Neural crest cell (in vitro differentiated cells): Measurements from ENCODE around the gene TDRD1. TPM values are rescaled to one million over a fixed set of nuclear protein-coding genes. Genes with fewer than 3 reads are reported as not detected.

ENCODE experiments used
- DNase-seq: peaks from one replicate; pipeline ENCODE4 v3.0.0; 2021; ENCODE audit warnings: low read depth, mixed read lengths, low spot score
- H3K27ac Mint-ChIP-seq: one replicate; pipeline ENCODE4 v1.8.0; 2021; ENCODE audit warnings: mild to moderate bottlenecking, mixed read lengths; ENCODE audit not compliant: unreplicated experiment
- H3K27me3 Mint-ChIP-seq: 2 replicates; pipeline ENCODE4 v1.8.0; 2021; ENCODE audit warnings: low read depth, mild to moderate bottlenecking, mixed read lengths
- H3K36me3 Mint-ChIP-seq: 2 replicates; pipeline ENCODE4 v1.8.0; 2021; ENCODE audit warnings: low read depth, mild to moderate bottlenecking, mixed read lengths
- H3K4me1 Mint-ChIP-seq: 2 replicates; pipeline ENCODE4 v1.8.0; 2021; ENCODE audit warnings: mixed read lengths
- H3K4me3 Mint-ChIP-seq: one replicate; pipeline ENCODE4 v1.8.0; 2021; ENCODE audit warnings: mild to moderate bottlenecking, mixed read lengths
- H3K9me3 Mint-ChIP-seq: 2 replicates; pipeline ENCODE4 v1.8.0; 2021; ENCODE audit warnings: mixed read lengths
- total RNA-seq: library from RNA; stranded (reverse); gene quantifications from 2 replicates; pipeline ENCODE4 v1.2.1, GENCODE V29; 2021
- TF ChIP-seq, protein P1 (sequence below): fragments of 200-600 bp; sonication (generic); conservative IDR thresholded peaks from 2 replicates; pipeline ENCODE4 v1.5.0; 2021; ENCODE audit warnings: antibody characterized with exemption, mild to moderate bottlenecking

The TDRD1 gene
- total RNA-seq, 1 donor from 2014 or later = not detected

DNA sequence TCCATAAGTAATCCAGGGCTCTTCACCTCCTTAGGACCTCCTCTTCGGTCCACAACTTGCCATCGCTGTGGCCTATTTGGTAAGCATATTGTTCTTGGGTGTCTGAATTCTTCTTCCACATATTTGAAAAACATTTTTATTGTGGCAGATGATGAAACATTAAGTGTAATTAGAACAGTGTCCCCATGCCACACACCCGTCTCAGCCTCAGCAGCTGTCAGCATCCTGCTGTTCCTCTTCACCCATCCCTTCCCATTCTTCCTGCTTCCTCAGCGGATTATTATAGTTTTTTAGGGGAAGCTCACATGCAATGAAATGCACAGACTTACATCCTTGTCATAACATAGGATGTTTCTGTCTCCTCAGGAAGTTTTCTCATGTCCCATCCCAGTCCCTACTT, 20.1 kb downstream of the TDRD1 start:
- Mint-ChIP-seq H3K4me1 (no peaks in the 10 kb centered on the region), H3K27ac (no peak overlapping the region), H3K27me3 (peaks cover 4% of the 10 kb centered on the region), H3K4me3 (no peak overlapping the region), H3K9me3 (no peaks in the 10 kb centered on the region), H3K36me3 (no peaks in the 10 kb centered on the region)
- DNase-seq = no peak
- TF ChIP-seq, protein P1, sequence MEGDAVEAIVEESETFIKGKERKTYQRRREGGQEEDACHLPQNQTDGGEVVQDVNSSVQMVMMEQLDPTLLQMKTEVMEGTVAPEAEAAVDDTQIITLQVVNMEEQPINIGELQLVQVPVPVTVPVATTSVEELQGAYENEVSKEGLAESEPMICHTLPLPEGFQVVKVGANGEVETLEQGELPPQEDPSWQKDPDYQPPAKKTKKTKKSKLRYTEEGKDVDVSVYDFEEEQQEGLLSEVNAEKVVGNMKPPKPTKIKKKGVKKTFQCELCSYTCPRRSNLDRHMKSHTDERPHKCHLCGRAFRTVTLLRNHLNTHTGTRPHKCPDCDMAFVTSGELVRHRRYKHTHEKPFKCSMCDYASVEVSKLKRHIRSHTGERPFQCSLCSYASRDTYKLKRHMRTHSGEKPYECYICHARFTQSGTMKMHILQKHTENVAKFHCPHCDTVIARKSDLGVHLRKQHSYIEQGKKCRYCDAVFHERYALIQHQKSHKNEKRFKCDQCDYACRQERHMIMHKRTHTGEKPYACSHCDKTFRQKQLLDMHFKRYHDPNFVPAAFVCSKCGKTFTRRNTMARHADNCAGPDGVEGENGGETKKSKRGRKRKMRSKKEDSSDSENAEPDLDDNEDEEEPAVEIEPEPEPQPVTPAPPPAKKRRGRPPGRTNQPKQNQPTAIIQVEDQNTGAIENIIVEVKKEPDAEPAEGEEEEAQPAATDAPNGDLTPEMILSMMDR = no peak

DNA sequence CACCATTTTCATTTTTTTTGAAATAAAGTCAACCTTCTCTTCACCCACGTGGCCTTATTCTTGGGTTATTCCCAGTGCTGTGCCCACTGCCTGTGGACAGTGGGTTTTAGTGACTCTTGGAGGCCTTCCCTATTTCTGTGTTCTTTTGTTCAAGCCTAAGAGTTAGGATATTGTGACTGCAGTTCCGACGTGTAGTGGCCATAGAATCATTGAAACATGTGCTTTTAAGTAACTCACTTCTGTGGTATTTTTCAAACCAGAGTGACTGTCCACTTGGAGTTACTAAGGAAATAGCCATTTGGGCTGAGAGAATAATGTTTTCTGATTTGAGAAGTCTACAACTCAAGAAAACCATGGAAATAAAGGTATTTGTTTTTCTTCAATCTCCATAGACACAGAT, 23.7 kb downstream of the TDRD1 start:
- Mint-ChIP-seq H3K36me3 (no peaks in the 10 kb centered on the region), H3K27ac (no peak overlapping the region), H3K4me3 (no peak overlapping the region), H3K27me3 (peaks cover 3% of the 10 kb centered on the region), H3K4me1 (no peaks in the 10 kb centered on the region), H3K9me3 (no peaks in the 10 kb centered on the region)
- TF ChIP-seq, protein P1 = no peak
- DNase-seq = no peak

DNA sequence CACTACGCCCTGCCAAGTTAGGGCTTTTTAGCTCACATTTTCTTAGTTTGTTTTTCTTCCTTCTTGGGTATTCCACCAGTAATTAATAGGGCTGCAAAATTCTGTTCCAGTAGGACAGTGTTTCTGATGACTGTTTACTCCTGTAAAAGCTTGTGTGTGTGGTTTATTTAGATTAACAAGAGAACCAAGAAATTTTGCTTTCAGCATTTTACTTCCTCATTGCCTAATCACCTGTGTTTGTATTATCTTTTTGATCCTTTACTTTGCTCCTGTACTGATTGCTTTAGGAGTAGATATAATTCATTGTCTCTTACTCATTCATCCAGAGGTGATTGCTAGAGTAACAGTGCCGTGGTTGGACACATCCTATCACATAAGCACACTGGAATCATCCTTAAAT, 27.7 kb downstream of the TDRD1 start:
- TF ChIP-seq, protein P1 = no peak
- no peaks in the 10 kb centered on the region for H3K36me3 Mint-ChIP-seq
- H3K9me3 Mint-ChIP-seq = no peaks in the 10 kb centered on the region
- no peaks in the 10 kb centered on the region for H3K4me1 Mint-ChIP-seq
- no peak overlapping the region for H3K4me3 Mint-ChIP-seq
- peaks cover 3% of the 10 kb centered on the region for H3K27me3 Mint-ChIP-seq
- DNase-seq = no peak
- no peak overlapping the region for H3K27ac Mint-ChIP-seq

DNA sequence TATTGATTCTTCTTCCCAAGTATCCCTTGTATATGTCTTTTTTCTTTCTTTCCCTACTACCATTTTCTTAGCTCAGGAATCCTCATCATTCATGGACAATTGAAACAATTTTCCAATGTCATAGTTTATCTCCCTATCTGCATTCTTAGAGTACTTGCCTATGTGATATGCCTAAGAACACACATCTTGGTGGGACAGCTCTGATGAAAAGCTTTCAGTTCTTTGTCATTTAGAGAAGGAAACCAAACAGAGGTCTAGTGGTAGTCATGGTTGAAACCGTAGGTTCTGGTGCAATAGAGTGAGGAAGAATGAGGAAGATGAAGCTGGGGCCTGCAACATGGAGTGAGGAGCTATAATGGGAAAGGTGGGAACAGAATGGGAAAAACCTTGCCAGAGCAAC, 28.2 kb downstream of the TDRD1 start:
- Mint-ChIP-seq H3K27me3 (peaks cover 3% of the 10 kb centered on the region), H3K9me3 (no peaks in the 10 kb centered on the region), H3K4me1 (no peaks in the 10 kb centered on the region)

DNA sequence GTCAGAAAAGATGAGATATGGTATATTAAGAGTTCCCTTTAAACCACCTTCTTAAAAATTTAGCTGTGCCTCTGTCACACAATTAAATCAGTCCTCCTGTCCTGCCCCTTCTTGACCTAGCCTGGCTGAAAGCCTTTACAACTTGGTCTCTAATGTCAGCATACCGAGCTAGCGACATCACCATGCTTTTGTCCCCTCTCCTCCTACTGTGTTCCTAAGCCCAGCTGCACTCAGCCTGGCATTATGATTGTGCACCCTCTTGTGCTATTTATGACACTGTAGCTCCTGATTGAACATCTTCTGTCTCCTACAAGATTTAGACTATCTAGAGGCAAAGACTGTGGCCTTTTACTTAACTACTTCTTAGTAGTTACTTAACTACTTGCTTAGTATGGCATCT, 29.2 kb downstream of the TDRD1 start:
- Mint-ChIP-seq H3K27ac (no peak overlapping the region), H3K4me1 (no peaks in the 10 kb centered on the region), H3K36me3 (no peaks in the 10 kb centered on the region), H3K4me3 (no peak overlapping the region), H3K27me3 (peaks cover 3% of the 10 kb centered on the region), H3K9me3 (no peaks in the 10 kb centered on the region)
- DNase-seq = no peak
- TF ChIP-seq, protein P1 = no peak

More for the DNA sequence above, 28.2 kb downstream of the TDRD1 start:
- H3K27ac Mint-ChIP-seq = no peak overlapping the region
- H3K36me3 Mint-ChIP-seq = no peaks in the 10 kb centered on the region
- DNase-seq = no peak
- TF ChIP-seq, protein P1 = no peak
- H3K4me3 Mint-ChIP-seq = no peak overlapping the region

DNA sequence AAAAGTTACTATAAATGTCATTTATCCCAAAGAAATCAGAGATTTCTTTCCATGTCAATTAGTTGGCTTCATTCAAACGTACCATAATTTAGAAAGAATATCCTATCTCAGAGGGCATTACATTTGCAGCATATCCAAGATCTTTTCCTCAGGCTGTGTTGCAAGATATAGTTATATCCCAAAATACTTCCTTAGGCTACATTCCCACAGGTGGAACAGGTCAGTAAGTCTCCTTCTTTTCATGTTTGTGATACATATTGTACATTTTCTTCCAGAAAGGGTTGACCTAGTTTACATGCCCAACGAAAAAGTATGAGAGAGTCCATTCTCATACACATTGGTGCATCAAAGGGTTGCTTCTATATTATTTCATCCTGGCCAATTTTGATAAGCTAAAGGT, 33.0 kb downstream of the TDRD1 start:
- no peak for DNase-seq
- no peaks in the 10 kb centered on the region for H3K27me3 Mint-ChIP-seq
- H3K4me1 Mint-ChIP-seq = no peaks in the 10 kb centered on the region
- no peaks in the 10 kb centered on the region for H3K36me3 Mint-ChIP-seq
- no peak overlapping the region for H3K4me3 Mint-ChIP-seq
- H3K9me3 Mint-ChIP-seq = peaks cover 2% of the 10 kb centered on the region
- TF ChIP-seq, protein P1 = no peak
- no peak overlapping the region for H3K27ac Mint-ChIP-seq
